HepG2 (cell line): ENCODE data around the gene HTR6. TPM values are rescaled to one million over a fixed set of nuclear protein-coding genes. Genes with fewer than 3 reads are reported as not detected.
A peak's percentile ranks its signal among the peaks of the same experiment; 100 is the strongest.

Source experiments
- CBX2 ChIP-seq, 2 experiments: fragments of 200-600 bp in 1 of 2; sonication (generic); formaldehyde crosslinking in 1 of 2; IDR thresholded peaks; 2 replicates each; pipeline versions ENCODE4 v1.7.0 to v1.8.1; 2018 to 2022; ENCODE audit warnings: low read depth in 2 of 2, low read length in 1 of 2, mild to moderate bottlenecking in 1 of 2, missing genetic modification reagents in 1 of 2
- HDAC2 ChIP-seq: sonication (generic); formaldehyde crosslinking; IDR thresholded peaks from 2 replicates; pipeline ENCODE4 v1.4.0; 2020; ENCODE audit warnings: missing genetic modification reagents
- HNF1A ChIP-seq, 2 experiments: sonication (generic) in 1 of 2; formaldehyde crosslinking in 1 of 2; IDR thresholded peaks; 2 replicates each; pipeline versions ENCODE4 v1.4.0 to v1.6.1; 2016 to 2020; ENCODE audit warnings: borderline replicate concordance in 1 of 2, low read depth in 1 of 2, mild to moderate bottlenecking in 1 of 2, missing genetic modification reagents in 1 of 2
- HNF4G ChIP-seq, 2 experiments: sonication (generic) in 1 of 2; formaldehyde crosslinking in 1 of 2; IDR thresholded peaks; 2 replicates each; pipeline versions ENCODE4 v1.4.0 to v1.6.1; 2011 to 2020; ENCODE audit warnings: borderline replicate concordance in 2 of 2, low read depth in 2 of 2, mild to moderate bottlenecking in 2 of 2, low read length in 1 of 2, missing genetic modification reagents in 1 of 2, moderate library complexity in 1 of 2
- JUNB ChIP-seq: sonication (generic); formaldehyde crosslinking; IDR thresholded peaks from 2 replicates; pipeline ENCODE4 v1.8.0; 2022; ENCODE audit warnings: missing genetic modification reagents, mild to moderate bottlenecking, borderline replicate concordance
- KDM5B ChIP-seq: sonication (generic); formaldehyde crosslinking; IDR thresholded peaks from 2 replicates; pipeline ENCODE4 v1.4.0; 2020; ENCODE audit warnings: missing genetic modification reagents, mild to moderate bottlenecking, borderline replicate concordance
- MATR3 ChIP-seq: sonication (generic); formaldehyde crosslinking; IDR thresholded peaks from 2 replicates; pipeline ENCODE4 v1.4.0; 2020; ENCODE audit warnings: missing genetic modification reagents
- MIER2 ChIP-seq: IDR thresholded peaks from 2 replicates; pipeline ENCODE4 v1.6.1; 2016; ENCODE audit warnings: missing biosample characterization, missing genetic modification reagents
- MYNN ChIP-seq: sonication (generic); formaldehyde crosslinking; IDR thresholded peaks from 2 replicates; pipeline ENCODE4 v1.4.0; 2020; ENCODE audit warnings: mild to moderate bottlenecking, low read depth, missing genetic modification reagents
- NR0B2 ChIP-seq: sonication (generic); formaldehyde crosslinking; IDR thresholded peaks from 2 replicates; pipeline ENCODE4 v1.4.0; 2020; ENCODE audit warnings: mild to moderate bottlenecking, missing genetic modification reagents
- TEF ChIP-seq: sonication (generic); formaldehyde crosslinking; IDR thresholded peaks from 2 replicates; pipeline ENCODE4 v1.5.0; 2020; ENCODE audit warnings: missing genetic modification reagents
- TERF1 ChIP-seq: sonication (generic); formaldehyde crosslinking; IDR thresholded peaks from 2 replicates; pipeline ENCODE4 v1.8.0; 2022; ENCODE audit warnings: mild to moderate bottlenecking, missing genetic modification reagents, moderate library complexity
- TFDP1 ChIP-seq: IDR thresholded peaks from 2 replicates; pipeline ENCODE4 v1.6.1; 2016; ENCODE audit warnings: missing compliant biosample characterization, missing genetic modification reagents, borderline replicate concordance
- TIGD3 ChIP-seq: sonication (generic); formaldehyde crosslinking; IDR thresholded peaks from 2 replicates; pipeline ENCODE4 v1.5.1; 2020; ENCODE audit warnings: mild to moderate bottlenecking, missing genetic modification reagents, borderline replicate concordance
- TMF1 ChIP-seq: sonication (generic); formaldehyde crosslinking; IDR thresholded peaks from 2 replicates; pipeline ENCODE4 v1.8.1; 2022; ENCODE audit warnings: low read depth, missing genetic modification reagents
- ZNF615 ChIP-seq: sonication (generic); formaldehyde crosslinking; IDR thresholded peaks from 2 replicates; pipeline ENCODE4 v1.5.0; 2020; ENCODE audit warnings: mild to moderate bottlenecking, missing genetic modification reagents, borderline replicate concordance
- ZNF772 ChIP-seq: sonication (generic); formaldehyde crosslinking; IDR thresholded peaks from 2 replicates; pipeline ENCODE4 v1.5.0; 2020; ENCODE audit warnings: mild to moderate bottlenecking, missing genetic modification reagents
- ZNF777 ChIP-seq: sonication (generic); formaldehyde crosslinking; IDR thresholded peaks from 2 replicates; pipeline ENCODE4 v1.4.0; 2020; ENCODE audit warnings: missing genetic modification reagents
- polyA plus RNA-seq, 8 experiments: library from polyadenylated mRNA; depleted of rRNA in 3 of 8; stranded (reverse) in 7 of 8; unstranded in 1 of 8; fragments of >200 nt; fragmentation: Illumina TruSeq in 4 of 8; extraction: Trizol in 4 of 8; gene quantifications; 2 replicates each; pipeline versions ENCODE4 v1.2.1 to v1.2.3, GENCODE V29; 2011 to 2016; ENCODE audit warnings: low read depth in 4 of 8, missing spikeins in 1 of 8, mixed read lengths in 1 of 8; ENCODE audit not compliant: insufficient read depth in 1 of 8
- total RNA-seq, 5 experiments: library from RNA; depleted of rRNA; stranded (reverse); fragments of >200 nt; fragmentation: Illumina TruSeq; extraction: Trizol; gene quantifications; 2 replicates each; pipeline ENCODE4 v1.2.3, GENCODE V29; 2016; ENCODE audit warnings: low read depth in 1 of 5

HTR6 gene
- total and polyA plus RNA-seq, 2 of the 13 experiments (the other 11 are each of a cell fraction or from before 2014, with no cell fraction given), result 0.04 TPM; not detected in 1

GRCh38 chr1:19619697-19620384, 44.8 kb upstream of the HTR6 start (continued):
- TF ChIP-seq TEF (CRISPR knock-in tag) (no peak), KDM5B (no peak), JUNB (CRISPR knock-in tag) (no peak), MATR3 (CRISPR knock-in tag) (no peak), HNF4G (IDR thresholded peaks at IDR 0.05; ENCODE audit: borderline replicate concordance, low read depth, low read length) (peak; percentile 56; the same call in 1 of the 2 replicates), HNF4G (CRISPR knock-in tag; IDR thresholded peaks at IDR 0.05; ENCODE audit: borderline replicate concordance, low read depth) (no peak), ZNF777 (CRISPR knock-in tag) (no peak), TMF1 (no peak), TFDP1 (CRISPR knock-in tag) (no peak), MYNN (CRISPR knock-in tag) (no peak), MIER2 (CRISPR knock-in tag) (peak; percentile 65), ZNF772 (CRISPR knock-in tag) (no peak), NR0B2 (CRISPR knock-in tag) (no peak), CBX2 (IDR thresholded peaks at IDR 0.05; ENCODE audit: low read depth, low read length) (no peak), CBX2 (CRISPR knock-in tag; IDR thresholded peaks at IDR 0.05; ENCODE audit: low read depth) (no peak), HNF1A (IDR thresholded peaks at IDR 0.05; ENCODE audit: low read depth) (peak; percentile 49; the same call in 1 of the 2 replicates), HNF1A (CRISPR knock-in tag; IDR thresholded peaks at IDR 0.05; ENCODE audit: borderline replicate concordance) (0 out of 2 replicates have a peak, but pooled peaks have one; percentile 11), HDAC2 (CRISPR knock-in tag) (peak; percentile 91), TERF1 (CRISPR knock-in tag) (no peak), ZNF615 (CRISPR knock-in tag) (no peak), TIGD3 (CRISPR knock-in tag) (no peak)
